HG03521 (cell line): ENCODE data around the gene MTAP.
A peak's percentile ranks its signal among the peaks of the same experiment; 100 is the strongest.

ENCODE experiments used
- ATAC-seq: cut with Tn5 transposase; IDR thresholded peaks from one replicate; pipeline ENCODE4 v1.9.1; 2021; ENCODE audit warnings: mild to moderate bottlenecking, moderate library complexity; ENCODE audit not compliant: unreplicated experiment

The MTAP gene

GRCh38 chr9:21968331-21969010 lies 166.0 kb downstream of the MTAP start:
- ATAC-seq: no peak

- no peak for ATAC-seq
Measured at GRCh38 chr9:21969011-21969940, 166.8 kb downstream of the MTAP start.

- ATAC-seq: no peak
Measured at GRCh38 chr9:21969951-21970799, 167.7 kb downstream of the MTAP start.

GRCh38 chr9:21970800-21971640 lies 168.6 kb downstream of the MTAP start:
- ATAC-seq: no peak

GRCh38 chr9:21972361-21972760 lies 169.9 kb downstream of the MTAP start:
- no peak for ATAC-seq

GRCh38 chr9:21974343-21974721 lies 171.9 kb downstream of the MTAP start:
- no peak for ATAC-seq

GRCh38 chr9:21974722-21975409 lies 172.4 kb downstream of the MTAP start:
- peak; percentile 63 for ATAC-seq

GRCh38 chr9:21976334-21976875 lies 174.0 kb downstream of the MTAP start:
- ATAC-seq: no peak

- no peak for ATAC-seq
Measured at GRCh38 chr9:21982391-21982790, 180.0 kb downstream of the MTAP start.

- ATAC-seq: no peak
Measured at GRCh38 chr9:21982861-21983560, 180.6 kb downstream of the MTAP start.

- no peak for ATAC-seq
Measured at GRCh38 chr9:21983561-21983935, 181.1 kb downstream of the MTAP start.

GRCh38 chr9:21984101-21984500 lies 181.7 kb downstream of the MTAP start:
- ATAC-seq: no peak

- ATAC-seq: peak; percentile 41
Measured at GRCh38 chr9:21985964-21986667, 183.7 kb downstream of the MTAP start.
